Measurements from ENCODE around the gene HPN. TPM values are rescaled to one million over a fixed set of nuclear protein-coding genes. Genes with fewer than 3 reads are reported as not detected.

HPN gene
- total and polyA plus RNA-seq, 10 of the 15 experiments (the other 5 are each of a cell fraction or from before 2014, with no cell fraction given) = 0.21 to 0.35 TPM; not detected in 8

DNA sequence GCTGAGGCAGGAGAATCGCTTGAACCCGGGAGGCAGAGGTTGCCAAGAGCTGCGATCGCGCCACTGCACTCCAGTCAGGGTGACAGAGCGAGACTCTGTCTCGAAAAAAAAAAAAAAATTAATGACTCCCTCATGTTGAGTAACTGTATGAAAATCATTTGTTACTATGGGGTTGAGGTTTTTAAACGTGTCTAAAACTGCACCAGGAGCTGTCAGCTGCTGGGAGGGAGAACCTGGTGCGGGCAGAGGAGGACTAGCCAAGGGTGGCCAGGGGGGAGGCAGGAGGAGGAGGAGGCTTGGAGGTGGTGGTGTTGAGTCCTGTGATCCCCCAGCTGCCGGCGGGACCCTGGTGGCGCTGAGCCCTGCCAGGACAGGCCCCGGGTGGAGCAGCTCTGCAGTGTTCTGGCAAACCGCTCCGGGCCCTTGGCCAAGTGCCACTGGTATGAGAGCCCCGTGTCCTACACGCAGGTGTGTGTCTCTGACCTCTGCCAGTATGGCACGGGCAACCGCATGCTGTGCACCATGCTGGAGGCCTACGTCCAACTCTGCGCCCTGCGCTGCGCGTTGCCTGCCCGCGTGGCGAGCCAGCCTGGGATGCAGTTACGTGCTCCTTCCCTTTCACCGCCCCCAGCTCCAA is 57.0 kb downstream of the HPN start:
- intact Hi-C loops (cut with micrococcal nuclease; ENCODE audit: unreplicated experiment) = no loop called here
- no peak for DNase-seq (ENCODE audit: low read depth, low spot score)
- H3K4me3 ChIP-seq = no peak overlapping the region
- H3K9me3 ChIP-seq (replicated peaks; ENCODE audit: control insufficient read depth, insufficient read depth, low read length) = no peaks in the 10 kb centered on the region
- no peak overlapping the region for H3K27ac ChIP-seq (ENCODE audit: control insufficient read depth, insufficient read depth)
- H3K79me2 ChIP-seq (ENCODE audit: control insufficient read depth, insufficient read depth, low read length) = no peaks in the 10 kb centered on the region
- POLR2A ChIA-PET = no interaction called here
- H4K20me1 ChIP-seq (ENCODE audit: control insufficient read depth, insufficient read depth) = no peaks in the 10 kb centered on the region
- RAD21 ChIA-PET (ENCODE audit: unreplicated experiment) = no interaction called here
- no peak overlapping the region for H3K4me2 ChIP-seq (ENCODE audit: control insufficient read depth, insufficient read depth)
- no peak for FAIRE-seq
- H3K9ac ChIP-seq (ENCODE audit: control insufficient read depth, insufficient read depth, low read length) = no peak overlapping the region
- H2AFZ ChIP-seq (ENCODE audit: control insufficient read depth, low read depth, low read length) = no peak overlapping the region
- in situ Hi-C loops (cut with MboI) = no loop called here
- no peaks in the 10 kb centered on the region; a peak in 1 of 4 replicates for H3K27me3 ChIP-seq (replicated peaks in 1 of 2; ENCODE audit: control insufficient read depth in 2 of 2, insufficient read depth in 2 of 2, low read length in 1 of 2)
- SMC1A ChIA-PET (ENCODE audit: uncharacterized antibody, unreplicated experiment) = no interaction called here
- ATAC-seq = no peak
- CTCF ChIA-PET = interaction anchor here (0.9 to 1.3 kb wide), 3 partner anchors 18 to 32 kb away, joined by 3 read pairs; partner anchors contain the start of gene FXYD3
- H3K4me1 ChIP-seq (ENCODE audit: control insufficient read depth, insufficient read depth, low read length) = no peaks in the 10 kb centered on the region
- no peaks in the 10 kb centered on the region for H3K36me3 ChIP-seq (ENCODE audit: control insufficient read depth in 2 of 2, insufficient read depth in 2 of 2, low read length in 1 of 2)
- WGBS (ENCODE audit: insufficient coverage, insufficient replicate concordance, low lambda C conversion rate, missing lambda C conversion rate) = 71% methylated on average over 29 of the region's 29 CpGs
- no TSS peak for BruUV-seq (replicated peaks)
- TF ChIP-seq PAX8 (IDR thresholded peaks at IDR 0.05) = no peak
- TF ChIP-seq NRF1 (conservative IDR thresholded peaks at IDR 0.05; ENCODE audit: low read depth, low read length) = no peak
- TF ChIP-seq, protein P1, sequence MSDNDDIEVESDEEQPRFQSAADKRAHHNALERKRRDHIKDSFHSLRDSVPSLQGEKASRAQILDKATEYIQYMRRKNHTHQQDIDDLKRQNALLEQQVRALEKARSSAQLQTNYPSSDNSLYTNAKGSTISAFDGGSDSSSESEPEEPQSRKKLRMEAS (IDR thresholded peaks at IDR 0.05; ENCODE audit: low read depth, low read length) = no peak
- no peak for TF ChIP-seq ZBTB11 (CRISPR knock-in tag; IDR thresholded peaks at IDR 0.05)
- no peak for TF ChIP-seq IRF4 (IDR thresholded peaks at IDR 0.05; ENCODE audit: low read depth, low read length)
- no peak for TF ChIP-seq BRCA1 (IDR thresholded peaks at IDR 0.05; ENCODE audit: low read depth, low read length)
- TF ChIP-seq ZNF592 (IDR thresholded peaks at IDR 0.05) = no peak
- no peak for TF ChIP-seq IRF3 (IDR thresholded peaks at IDR 0.05)
- TF ChIP-seq PKNOX1 (IDR thresholded peaks at IDR 0.05) = no peak
- TF ChIP-seq, protein P2, sequence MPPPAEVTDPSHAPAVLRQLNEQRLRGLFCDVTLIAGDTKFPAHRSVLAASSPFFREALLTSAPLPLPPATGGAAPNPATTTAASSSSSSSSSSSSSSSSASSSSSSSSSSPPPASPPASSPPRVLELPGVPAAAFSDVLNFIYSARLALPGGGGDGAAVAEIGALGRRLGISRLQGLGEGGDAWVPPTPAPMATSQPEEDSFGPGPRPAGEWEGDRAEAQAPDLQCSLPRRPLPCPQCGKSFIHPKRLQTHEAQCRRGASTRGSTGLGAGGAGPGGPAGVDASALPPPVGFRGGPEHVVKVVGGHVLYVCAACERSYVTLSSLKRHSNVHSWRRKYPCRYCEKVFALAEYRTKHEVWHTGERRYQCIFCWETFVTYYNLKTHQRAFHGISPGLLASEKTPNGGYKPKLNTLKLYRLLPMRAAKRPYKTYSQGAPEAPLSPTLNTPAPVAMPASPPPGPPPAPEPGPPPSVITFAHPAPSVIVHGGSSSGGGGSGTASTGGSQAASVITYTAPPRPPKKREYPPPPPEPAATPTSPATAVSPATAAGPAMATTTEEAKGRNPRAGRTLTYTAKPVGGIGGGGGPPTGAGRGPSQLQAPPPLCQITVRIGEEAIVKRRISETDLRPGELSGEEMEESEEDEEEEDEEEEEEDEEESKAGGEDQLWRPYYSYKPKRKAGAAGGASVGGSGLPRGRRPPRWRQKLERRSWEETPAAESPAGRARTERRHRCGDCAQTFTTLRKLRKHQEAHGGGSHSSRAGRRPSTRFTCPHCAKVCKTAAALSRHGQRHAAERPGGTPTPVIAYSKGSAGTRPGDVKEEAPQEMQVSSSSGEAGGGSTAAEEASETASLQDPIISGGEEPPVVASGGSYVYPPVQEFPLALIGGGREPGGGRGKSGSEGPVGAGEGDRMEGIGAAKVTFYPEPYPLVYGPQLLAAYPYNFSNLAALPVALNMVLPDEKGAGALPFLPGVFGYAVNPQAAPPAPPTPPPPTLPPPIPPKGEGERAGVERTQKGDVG (CRISPR knock-in tag; IDR thresholded peaks at IDR 0.05) = no peak
